HepG2 (cell line): ENCODE results near the gene DGAT2L6.

Experiments
- ATF3 ChIP-seq: sonication (generic); formaldehyde crosslinking; IDR thresholded peaks from 2 replicates; pipeline ENCODE4 v1.4.0; 2020; ENCODE audit warnings: missing genetic modification reagents
- ATF7-NPFF ChIP-seq: sonication (generic); formaldehyde crosslinking; IDR thresholded peaks from 2 replicates; pipeline ENCODE4 v1.8.1; 2023; ENCODE audit warnings: mild to moderate bottlenecking, low read depth, missing genetic modification reagents, moderate library complexity
- CTCF ChIP-seq: sonication (generic); formaldehyde crosslinking; IDR thresholded peaks from 2 replicates; pipeline ENCODE4 v1.5.0; 2020; ENCODE audit warnings: mild to moderate bottlenecking, missing genetic modification reagents, moderate library complexity
- FOXJ3 ChIP-seq: sonication (generic); formaldehyde crosslinking; IDR thresholded peaks from 2 replicates; pipeline ENCODE4 v1.4.0; 2020; ENCODE audit warnings: missing genetic modification reagents, mild to moderate bottlenecking, borderline replicate concordance
- GTF2F1 ChIP-seq: fragments of 150-350 bp; IDR thresholded peaks from 2 replicates; pipeline ENCODE4 v1.6.1; 2014; ENCODE audit warnings: low read length
- MAFF ChIP-seq: IDR thresholded peaks from 2 replicates; pipeline ENCODE4 v1.6.1; 2011; ENCODE audit warnings: low read depth, low read length, improper control_type of control experiment
- MAFK ChIP-seq, 2 experiments: IDR thresholded peaks in 1 of 2; conservative IDR thresholded peaks in 1 of 2; 2 replicates each; pipeline ENCODE4 v1.6.1; 2011; ENCODE audit warnings: improper control_type of control experiment in 2 of 2, low read length in 2 of 2
- POLR2A ChIP-seq, 2 experiments: IDR thresholded peaks; 2 replicates each; pipeline ENCODE4 v1.6.1; 2011; ENCODE audit warnings: low read depth in 2 of 2, low read length in 2 of 2, mild to moderate bottlenecking in 1 of 2, moderate library complexity in 1 of 2; ENCODE audit not compliant: insufficient read depth in 1 of 2
- ZKSCAN8 ChIP-seq: IDR thresholded peaks from 2 replicates; pipeline ENCODE4 v1.6.1; 2016; ENCODE audit warnings: borderline replicate concordance, missing genetic modification reagents, missing compliant biosample characterization
- ZNF609 ChIP-seq: sonication (generic); formaldehyde crosslinking; IDR thresholded peaks from 2 replicates; pipeline ENCODE4 v1.4.0; 2020; ENCODE audit warnings: mild to moderate bottlenecking, missing genetic modification reagents, borderline replicate concordance

- TF ChIP-seq CTCF (CRISPR knock-in tag) (no peak), FOXJ3 (no peak), ATF3 (CRISPR knock-in tag) (no peak), ZKSCAN8 (CRISPR knock-in tag) (no peak), MAFK (conservative IDR thresholded peaks at IDR 0.05 in 1 of 2, IDR thresholded peaks at IDR 0.05 in 1 of 2; ENCODE audit: low read length in 2 of 2) (no peak), GTF2F1 (no peak), ATF7-NPFF (CRISPR knock-in tag) (no peak), MAFF (no peak), ZNF609 (CRISPR knock-in tag) (no peak), POLR2A (IDR thresholded peaks at IDR 0.05; ENCODE audit: insufficient read depth in 1 of 2, low read depth in 2 of 2, low read length in 2 of 2) (no peak)
Observed at GRCh38 chrX:70166601-70167590, 10.4 kb upstream of the DGAT2L6 start.
